Cardiac muscle cell (in vitro differentiated cells and primary cell): Measurements from ENCODE around the gene SMG5. TPM values are rescaled to one million over a fixed set of nuclear protein-coding genes. Genes with fewer than 3 reads are reported as not detected.

Experiments used
- DNase-seq, 2 donors: peaks; one replicate each; pipeline versions ENCODE4 v3.0.0 to v3.0.0-alpha.2; 2010 to 2017; ENCODE audit warnings: low read depth in 1 of 2, low spot score in 1 of 2
- H3K27ac ChIP-seq: fragments of 200-600 bp; sonication (generic); 2 replicates; pipeline ENCODE4 v1.5.1; 2016
- H3K27me3 ChIP-seq: fragments of 200-600 bp; sonication (generic); 2 replicates; pipeline ENCODE4 v1.6.0; 2016; ENCODE audit warnings: control low read depth
- H3K36me3 ChIP-seq: fragments of 200-600 bp; sonication (generic); 2 replicates; pipeline ENCODE4 v1.5.1; 2016; ENCODE audit warnings: control low read depth
- H3K4me1 ChIP-seq: fragments of 200-600 bp; sonication (generic); 2 replicates; pipeline ENCODE4 v1.8.1; 2017; ENCODE audit warnings: low read depth, mild to moderate bottlenecking, mixed run types
- H3K4me3 ChIP-seq: fragments of 200-600 bp; sonication (generic); 2 replicates; pipeline ENCODE4 v1.5.1; 2016; ENCODE audit warnings: mild to moderate bottlenecking
- H3K9me3 ChIP-seq: fragments of 200-600 bp; sonication (generic); 2 replicates; pipeline ENCODE4 v1.5.1; 2017; ENCODE audit warnings: low read depth, mild to moderate bottlenecking, control low read depth
- polyA plus RNA-seq: library from polyadenylated mRNA; unstranded; fragments of >200 nt; fragmentation: Nextera tagmentation; extraction: Ambion mirVana; gene quantifications from 2 replicates; pipeline ENCODE4 v1.2.1, GENCODE V29; 2016
- total RNA-seq: library from RNA; depleted of rRNA; stranded (reverse); fragments of >200 nt; gene quantifications from 2 replicates; pipeline ENCODE4 v1.2.3, GENCODE V29; 2016
- TF ChIP-seq, protein P1 (sequence below): IDR thresholded peaks from 2 replicates; pipeline ENCODE4 v1.5.1; 2012; ENCODE audit warnings: low read depth, mild to moderate bottlenecking, low read length

Gene SMG5
- total and polyA plus RNA-seq, 2 experiments from 2014 or later: 95.5 to 110 TPM

DNA sequence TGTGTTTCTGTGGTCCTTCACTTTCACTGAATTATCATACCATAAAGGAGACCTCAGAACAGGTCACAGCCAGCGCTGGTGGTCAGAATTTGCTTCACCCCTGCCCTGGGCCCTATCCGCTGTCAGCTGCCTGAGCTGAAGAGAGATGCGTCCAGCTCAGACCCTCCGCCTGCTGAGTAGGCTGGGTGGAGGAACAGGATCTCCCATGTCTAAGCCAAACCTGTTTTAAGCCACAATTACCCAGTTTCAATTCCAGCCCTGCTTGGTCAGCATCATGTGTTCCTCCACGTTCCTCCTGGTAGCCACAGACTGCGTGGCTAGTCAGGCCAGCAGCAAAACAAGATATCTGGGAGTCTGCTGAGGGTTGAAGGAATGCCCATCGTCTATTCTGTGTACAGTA lies 54.1 kb downstream of the SMG5 start:
- TF ChIP-seq, protein P1, sequence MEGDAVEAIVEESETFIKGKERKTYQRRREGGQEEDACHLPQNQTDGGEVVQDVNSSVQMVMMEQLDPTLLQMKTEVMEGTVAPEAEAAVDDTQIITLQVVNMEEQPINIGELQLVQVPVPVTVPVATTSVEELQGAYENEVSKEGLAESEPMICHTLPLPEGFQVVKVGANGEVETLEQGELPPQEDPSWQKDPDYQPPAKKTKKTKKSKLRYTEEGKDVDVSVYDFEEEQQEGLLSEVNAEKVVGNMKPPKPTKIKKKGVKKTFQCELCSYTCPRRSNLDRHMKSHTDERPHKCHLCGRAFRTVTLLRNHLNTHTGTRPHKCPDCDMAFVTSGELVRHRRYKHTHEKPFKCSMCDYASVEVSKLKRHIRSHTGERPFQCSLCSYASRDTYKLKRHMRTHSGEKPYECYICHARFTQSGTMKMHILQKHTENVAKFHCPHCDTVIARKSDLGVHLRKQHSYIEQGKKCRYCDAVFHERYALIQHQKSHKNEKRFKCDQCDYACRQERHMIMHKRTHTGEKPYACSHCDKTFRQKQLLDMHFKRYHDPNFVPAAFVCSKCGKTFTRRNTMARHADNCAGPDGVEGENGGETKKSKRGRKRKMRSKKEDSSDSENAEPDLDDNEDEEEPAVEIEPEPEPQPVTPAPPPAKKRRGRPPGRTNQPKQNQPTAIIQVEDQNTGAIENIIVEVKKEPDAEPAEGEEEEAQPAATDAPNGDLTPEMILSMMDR: no peak
- no peak for DNase-seq
- Histone ChIP-seq H3K27me3 (no peaks in the 10 kb centered on the region), H3K4me1 (no peaks in the 10 kb centered on the region), H3K36me3 (peaks cover 16% of the 10 kb centered on the region), H3K27ac (no peak overlapping the region), H3K9me3 (no peaks in the 10 kb centered on the region), H3K4me3 (no peak overlapping the region)

GRCh38 chr1:156226782-156227181 lies 55.8 kb downstream of the SMG5 start:
- no peak overlapping the region for H3K27ac ChIP-seq
- peaks cover 16% of the 10 kb centered on the region for H3K36me3 ChIP-seq
- DNase-seq: no peak
- no peak overlapping the region for H3K4me3 ChIP-seq
- no peaks in the 10 kb centered on the region for H3K4me1 ChIP-seq
- TF ChIP-seq, protein P1: no peak
- no peaks in the 10 kb centered on the region for H3K9me3 ChIP-seq
- H3K27me3 ChIP-seq: no peaks in the 10 kb centered on the region

- Histone ChIP-seq H3K4me3 (no peak overlapping the region), H3K27me3 (no peaks in the 10 kb centered on the region), H3K36me3 (peaks cover 16% of the 10 kb centered on the region), H3K9me3 (no peaks in the 10 kb centered on the region), H3K27ac (no peak overlapping the region), H3K4me1 (no peaks in the 10 kb centered on the region)
- no peak for DNase-seq
- TF ChIP-seq, protein P1: no peak
Measured at GRCh38 chr1:156226116-156226538, 56.5 kb downstream of the SMG5 start.

- no peaks in the 10 kb centered on the region for H3K4me1 ChIP-seq
- H3K36me3 ChIP-seq: peaks cover 20% of the 10 kb centered on the region
- no peaks in the 10 kb centered on the region for H3K27me3 ChIP-seq
- H3K4me3 ChIP-seq: no peak overlapping the region
- no peak overlapping the region for H3K27ac ChIP-seq
- TF ChIP-seq, protein P1: no peak
- no peak for DNase-seq
- H3K9me3 ChIP-seq: no peaks in the 10 kb centered on the region
Measured at GRCh38 chr1:156225677-156226014, 57.0 kb downstream of the SMG5 start.

DNA sequence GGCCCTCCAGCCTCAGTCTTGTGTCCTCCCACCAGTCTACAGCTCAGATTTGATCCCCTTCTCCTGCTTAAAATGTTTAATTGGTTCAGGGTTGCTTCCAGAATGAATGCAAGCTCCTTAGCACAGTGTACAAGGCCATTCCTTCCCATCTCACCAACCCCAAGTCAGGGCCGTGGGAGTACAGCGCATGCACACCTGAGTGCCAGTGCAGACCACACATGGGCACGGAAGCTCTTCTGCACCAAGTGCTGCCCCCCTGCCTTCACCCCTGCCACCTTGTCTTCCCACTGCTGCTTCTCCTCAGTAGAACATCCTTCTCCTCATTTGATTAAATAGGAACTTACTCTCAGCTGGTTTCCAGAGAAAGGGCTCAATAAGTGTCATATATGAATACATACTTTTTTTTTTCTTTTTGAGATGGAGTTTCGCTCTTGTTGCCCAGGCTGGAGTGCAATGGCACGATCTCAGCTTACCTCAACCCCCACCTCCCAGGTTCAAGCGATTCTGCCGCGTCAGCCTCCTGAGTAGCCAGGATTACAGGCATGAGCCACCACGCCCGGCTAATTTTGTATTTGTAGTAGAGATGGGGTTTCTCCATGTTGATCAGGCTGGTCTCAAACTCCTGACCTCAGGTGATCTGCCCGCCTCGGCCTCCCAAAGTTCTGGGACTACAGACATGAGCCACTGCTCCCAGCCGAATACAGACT lies 60.5 kb downstream of the SMG5 start:
- Histone ChIP-seq H3K9me3 (no peaks in the 10 kb centered on the region), H3K4me3 (no peak overlapping the region), H3K27me3 (no peaks in the 10 kb centered on the region), H3K27ac (no peak overlapping the region), H3K4me1 (no peaks in the 10 kb centered on the region), H3K36me3 (peaks cover 22% of the 10 kb centered on the region)
- TF ChIP-seq, protein P1: no peak
- no peak for DNase-seq
